CD1c-positive myeloid dendritic cell (primary cell): ENCODE measurements around the gene TLCD1.
"Not testable (repeated sequence)": the region's sequence is repeated elsewhere in the genome, so short reads cannot be mapped to it uniquely, and the experiment has no call there.

Experiments
- DNase-seq: peaks from one replicate; pipeline ENCODE4 v3.0.0-alpha.2; 2016; ENCODE audit errors: extremely low spot score

TLCD1 gene

GRCh38 chr17:28747051-28747691 is 21.1 kb upstream of the TLCD1 start:
- no peak for DNase-seq

- DNase-seq, result no peak
These were observed 20.6 kb upstream of the TLCD1 start for GRCh38 chr17:28746611-28747050.

GRCh38 chr17:28745786-28746411 is 19.9 kb upstream of the TLCD1 start:
- no peak for DNase-seq

GRCh38 chr17:28744972-28745785 is 19.1 kb upstream of the TLCD1 start:
- peak; percentile 48 for DNase-seq

GRCh38 chr17:28744104-28744971 is 18.3 kb upstream of the TLCD1 start:
- peak; percentile 57 for DNase-seq

- DNase-seq, result peak; percentile 94
These were observed 17.4 kb upstream of the TLCD1 start, which contains the start of gene TRAF4 for GRCh38 chr17:28743243-28744103. TRAF4 (plus strand) TSS chr17:28744011; CDS start chr17:28744113, 102 bp downstream.

GRCh38 chr17:28741358-28742349 is 15.6 kb upstream of the TLCD1 start:
- DNase-seq, result peak; percentile 80

GRCh38 chr17:28740406-28741357 is 14.6 kb upstream of the TLCD1 start:
- no peak for DNase-seq

- DNase-seq, result peak; percentile 5
These were observed 12.8 kb upstream of the TLCD1 start for GRCh38 chr17:28738680-28739384.

GRCh38 chr17:28737770-28738679 is 12.0 kb upstream of the TLCD1 start:
- DNase-seq, result no peak

- no peak for DNase-seq
These were observed 11.3 kb upstream of the TLCD1 start for GRCh38 chr17:28737316-28737715.

GRCh38 chr17:28735913-28736769 is 10.1 kb upstream of the TLCD1 start:
- DNase-seq, result not testable (repeated sequence)

GRCh38 chr17:28735242-28735722 is 9.2 kb upstream of the TLCD1 start:
- no peak for DNase-seq

GRCh38 chr17:28734712-28735241 is 8.7 kb upstream of the TLCD1 start:
- no peak for DNase-seq

GRCh38 chr17:28733346-28733745 is 7.3 kb upstream of the TLCD1 start:
- DNase-seq, result no peak
